ENCODE measurements around the gene VWA3A.
"Not testable (repeated sequence)": the region's sequence is repeated elsewhere in the genome, so short reads cannot be mapped to it uniquely, and the experiment has no call there.

The VWA3A gene

DNA sequence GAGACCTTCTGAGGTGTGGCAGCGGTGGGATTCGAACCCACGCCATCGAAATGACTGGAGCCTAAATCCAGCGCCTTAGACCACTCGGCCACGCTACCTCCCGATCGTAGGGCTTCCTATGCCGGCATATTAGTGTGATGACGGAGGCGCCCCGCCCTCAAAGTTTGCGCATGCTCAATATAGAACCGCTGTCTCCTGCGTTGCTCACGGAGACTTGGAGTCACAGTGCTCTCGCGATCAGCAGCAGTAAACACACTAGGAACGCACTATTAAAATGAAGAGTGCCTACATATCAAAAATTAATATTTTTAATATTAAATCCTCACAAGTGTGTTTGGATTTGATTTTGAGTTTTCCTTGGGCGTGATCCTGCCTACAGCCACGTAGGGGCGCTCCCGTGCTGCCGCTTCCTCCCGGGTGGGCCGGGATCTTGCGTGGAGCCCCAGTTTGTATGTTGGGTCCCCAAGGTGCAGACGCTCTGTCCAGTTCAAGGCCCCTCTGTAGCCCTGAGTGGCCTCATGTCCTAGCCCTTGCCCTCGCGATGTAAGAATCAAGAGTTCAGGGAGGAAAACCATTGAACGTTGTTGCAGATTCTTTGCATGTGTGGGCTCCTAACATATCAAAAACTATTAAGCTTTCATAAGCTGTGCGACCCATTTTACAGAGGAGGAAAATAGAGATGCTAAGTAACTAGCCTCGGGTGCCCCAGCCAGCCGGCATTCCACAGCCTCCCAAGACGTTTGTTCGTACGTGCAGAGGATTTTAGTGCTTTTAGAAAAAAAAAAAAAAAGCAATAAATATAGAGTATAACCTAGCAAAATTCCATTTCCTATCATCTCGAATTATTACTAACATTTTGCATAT is 103.6 kb downstream of the VWA3A start:
- no peak overlapping the region for H3K27ac ChIP-seq (ENCODE audit: low read depth, low read length)

DNA sequence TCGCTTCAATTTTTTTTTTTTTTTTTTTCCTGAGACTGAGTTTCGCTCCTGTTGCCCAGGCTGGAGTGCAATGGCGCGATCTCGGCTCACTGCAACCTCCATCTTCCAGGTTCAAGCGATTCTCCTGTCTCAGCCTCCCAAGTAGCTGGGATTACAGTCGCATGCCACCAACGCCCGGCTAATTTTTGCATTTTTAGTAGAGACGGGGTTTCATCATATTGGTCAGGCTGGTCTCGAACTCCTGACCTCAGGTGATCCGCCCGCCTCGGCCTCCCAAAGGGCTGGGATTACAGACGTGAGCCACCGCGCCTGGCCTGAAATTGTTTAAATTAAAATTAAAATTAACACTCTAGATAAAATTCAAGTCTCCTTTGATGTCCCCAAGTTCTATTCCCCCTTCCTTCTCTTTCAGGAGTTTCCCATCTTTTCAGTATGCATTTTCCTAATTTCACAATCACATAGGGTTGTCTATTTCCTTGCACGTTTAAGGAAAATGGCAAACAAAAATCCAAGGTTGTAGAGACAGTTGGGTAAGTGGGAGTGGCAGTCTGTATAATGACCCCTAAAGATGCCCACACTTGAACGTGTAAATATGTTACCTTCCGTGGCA is 104.3 kb downstream of the VWA3A start:
- H3K36me3 ChIP-seq (ENCODE audit: control insufficient read depth, insufficient read depth, low read length); H2BK15ac ChIP-seq (replicated peaks; ENCODE audit: low read depth); H3K56ac ChIP-seq (ENCODE audit: low read length); H3K4me3 ChIP-seq (ENCODE audit: low read length); H4K8ac ChIP-seq (ENCODE audit: low read depth, low read length); H2BK5ac ChIP-seq (ENCODE audit: low read length); H3K27ac ChIP-seq (ENCODE audit: low read depth, low read length); H3K18ac ChIP-seq (ENCODE audit: low read length); H3K79me2 ChIP-seq (ENCODE audit: control insufficient read depth, insufficient read depth, low read length); H3K4me1 ChIP-seq (ENCODE audit: control insufficient read depth, low read depth, low read length); H2AK5ac ChIP-seq (ENCODE audit: low read length); H3K23ac ChIP-seq (ENCODE audit: low read length); H2BK120ac ChIP-seq (ENCODE audit: low read depth, low read length); H3K9ac ChIP-seq (ENCODE audit: low read length); DNase-seq; H3K4me2 ChIP-seq (ENCODE audit: low read length); H3K4ac ChIP-seq (ENCODE audit: low read depth, low read length); H3K27me3 ChIP-seq (ENCODE audit: insufficient read depth, low read length, poor library complexity); H3K79me1 ChIP-seq (ENCODE audit: low read length); H4K5ac ChIP-seq (ENCODE audit: low read length): not testable (repeated sequence)
- WGBS (ENCODE audit: extremely low coverage, insufficient coverage, low lambda C conversion rate), result no CpG with 5 or more reads among the region's 20 CpGs

More for the DNA sequence above, 103.6 kb downstream of the VWA3A start:
- Histone ChIP-seq H2BK120ac (ENCODE audit: low read depth, low read length) (no peak overlapping the region), H3K23ac (ENCODE audit: low read length) (no peak overlapping the region), H4K5ac (ENCODE audit: low read length) (no peak overlapping the region), H3K27me3 (ENCODE audit: insufficient read depth, low read length, poor library complexity) (no peaks in the 10 kb centered on the region), H3K79me1 (ENCODE audit: low read length) (no peaks in the 10 kb centered on the region), H2BK5ac (ENCODE audit: low read length) (no peak overlapping the region), H3K4me2 (ENCODE audit: low read length) (peak overlapping the region; percentile 93), H3K4ac (ENCODE audit: low read depth, low read length) (no peak overlapping the region), H3K79me2 (ENCODE audit: control insufficient read depth, insufficient read depth, low read length) (no peaks in the 10 kb centered on the region), H2AK5ac (ENCODE audit: low read length) (no peak overlapping the region), H3K36me3 (ENCODE audit: control insufficient read depth, insufficient read depth, low read length) (no peaks in the 10 kb centered on the region), H3K18ac (ENCODE audit: low read length) (no peak overlapping the region), H4K8ac (ENCODE audit: low read depth, low read length) (no peak overlapping the region), H3K56ac (ENCODE audit: low read length) (peak overlapping the region; percentile 89), H3K4me1 (ENCODE audit: control insufficient read depth, low read depth, low read length) (no peaks in the 10 kb centered on the region), H3K4me3 (ENCODE audit: low read length) (peak overlapping the region; percentile 82), H2BK15ac (replicated peaks; ENCODE audit: low read depth) (no peak overlapping the region), H3K9ac (ENCODE audit: low read length) (peak overlapping the region; percentile 76)
- no CpG with 5 or more reads among the region's 39 CpGs for WGBS (ENCODE audit: extremely low coverage, insufficient coverage, low lambda C conversion rate)
- peak; percentile 92 for DNase-seq

DNA sequence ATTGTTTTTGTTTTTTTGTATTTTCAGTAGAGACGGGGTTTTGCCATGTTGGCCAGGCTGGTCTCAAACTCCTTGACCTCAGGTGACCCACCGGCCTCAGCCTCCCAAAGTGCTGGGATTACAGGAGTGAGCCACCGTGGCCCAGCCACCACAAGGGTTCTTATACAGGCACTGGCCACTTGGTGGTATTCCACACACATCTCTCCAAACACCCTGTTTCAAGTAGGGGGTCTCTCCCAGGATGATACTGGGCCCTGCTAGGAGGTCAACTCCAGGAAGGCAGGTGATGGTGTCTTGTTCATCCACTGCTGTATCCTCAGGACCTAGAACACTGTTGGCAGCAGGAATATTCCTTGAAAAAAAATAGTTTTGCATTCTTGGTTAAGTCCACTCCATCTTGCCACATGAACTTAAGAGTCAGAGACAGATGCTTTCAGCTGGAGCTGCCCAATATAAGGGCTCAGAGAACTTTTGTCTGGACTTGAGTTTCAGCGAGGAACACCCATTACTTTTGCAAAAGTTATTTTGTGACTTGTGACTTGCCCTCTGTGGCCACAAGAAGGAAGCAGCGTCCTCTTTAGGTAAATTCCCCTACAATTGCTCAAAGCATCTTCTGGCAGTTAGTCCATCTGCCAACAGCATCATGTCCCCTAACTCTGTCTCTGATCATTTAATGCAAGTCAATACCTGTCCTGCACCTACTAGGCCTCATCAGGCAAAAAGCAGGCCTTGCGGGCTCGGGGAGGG is 106.4 kb downstream of the VWA3A start:
- Histone ChIP-seq H2BK15ac (replicated peaks; ENCODE audit: low read depth) (no peak overlapping the region), H3K4me2 (ENCODE audit: low read length) (no peak overlapping the region), H3K56ac (ENCODE audit: low read length) (no peak overlapping the region), H2AK5ac (ENCODE audit: low read length) (no peak overlapping the region), H4K8ac (ENCODE audit: low read depth, low read length) (no peak overlapping the region), H3K9ac (ENCODE audit: low read length) (no peak overlapping the region), H2BK5ac (ENCODE audit: low read length) (no peak overlapping the region), H3K27ac (ENCODE audit: low read depth, low read length) (no peak overlapping the region), H3K18ac (ENCODE audit: low read length) (no peak overlapping the region), H3K4me1 (ENCODE audit: control insufficient read depth, low read depth, low read length) (no peaks in the 10 kb centered on the region), H3K4ac (ENCODE audit: low read depth, low read length) (no peak overlapping the region), H3K23ac (ENCODE audit: low read length) (no peak overlapping the region), H2BK120ac (ENCODE audit: low read depth, low read length) (no peak overlapping the region), H3K79me1 (ENCODE audit: low read length) (no peaks in the 10 kb centered on the region), H4K5ac (ENCODE audit: low read length) (no peak overlapping the region), H3K79me2 (ENCODE audit: control insufficient read depth, insufficient read depth, low read length) (no peaks in the 10 kb centered on the region), H3K36me3 (ENCODE audit: control insufficient read depth, insufficient read depth, low read length) (no peaks in the 10 kb centered on the region), H3K27me3 (ENCODE audit: insufficient read depth, low read length, poor library complexity) (no peaks in the 10 kb centered on the region), H3K4me3 (ENCODE audit: low read length) (no peak overlapping the region)
- no CpG with 5 or more reads among the region's 7 CpGs for WGBS (ENCODE audit: extremely low coverage, insufficient coverage, low lambda C conversion rate)
- no peak for DNase-seq

DNA sequence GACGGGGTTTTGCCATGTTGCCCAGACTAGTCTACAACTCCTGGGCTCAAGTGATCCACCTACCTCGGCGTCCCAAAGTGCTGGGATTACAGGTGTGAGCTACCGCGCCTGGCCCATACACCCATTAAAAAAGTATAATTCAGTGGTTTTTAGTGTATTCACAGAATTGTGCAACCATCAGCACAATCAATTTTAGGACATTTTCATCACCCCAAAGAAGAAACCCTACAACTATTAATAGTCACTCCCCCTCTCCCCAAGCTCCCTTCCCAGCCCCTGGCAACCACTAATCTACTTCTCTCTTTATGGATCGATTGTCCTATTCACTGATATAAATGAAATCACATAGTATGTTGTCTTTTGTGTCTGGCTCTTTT is 109.9 kb downstream of the VWA3A start:
- Histone ChIP-seq H4K5ac (ENCODE audit: low read length) (no peak overlapping the region), H4K8ac (ENCODE audit: low read depth, low read length) (no peak overlapping the region), H3K4me3 (ENCODE audit: low read length) (no peak overlapping the region), H2BK15ac (replicated peaks; ENCODE audit: low read depth) (no peak overlapping the region), H3K18ac (ENCODE audit: low read length) (no peak overlapping the region), H3K4ac (ENCODE audit: low read depth, low read length) (no peak overlapping the region), H2AK5ac (ENCODE audit: low read length) (no peak overlapping the region), H2BK120ac (ENCODE audit: low read depth, low read length) (no peak overlapping the region), H2BK5ac (ENCODE audit: low read length) (no peak overlapping the region), H3K56ac (ENCODE audit: low read length) (no peak overlapping the region), H3K79me2 (ENCODE audit: control insufficient read depth, insufficient read depth, low read length) (no peaks in the 10 kb centered on the region), H3K4me1 (ENCODE audit: control insufficient read depth, low read depth, low read length) (no peaks in the 10 kb centered on the region), H3K79me1 (ENCODE audit: low read length) (no peaks in the 10 kb centered on the region), H3K9ac (ENCODE audit: low read length) (no peak overlapping the region), H3K4me2 (ENCODE audit: low read length) (no peak overlapping the region), H3K23ac (ENCODE audit: low read length) (no peak overlapping the region), H3K27ac (ENCODE audit: low read depth, low read length) (no peak overlapping the region), H3K36me3 (ENCODE audit: control insufficient read depth, insufficient read depth, low read length) (no peaks in the 10 kb centered on the region), H3K27me3 (ENCODE audit: insufficient read depth, low read length, poor library complexity) (no peaks in the 10 kb centered on the region)
- no CpG with 5 or more reads among the region's 6 CpGs for WGBS (ENCODE audit: extremely low coverage, insufficient coverage, low lambda C conversion rate)
- DNase-seq, result no peak

- Histone ChIP-seq H3K79me2 (ENCODE audit: control insufficient read depth, insufficient read depth, low read length) (no peaks in the 10 kb centered on the region), H2BK5ac (ENCODE audit: low read length) (no peak overlapping the region), H3K18ac (ENCODE audit: low read length) (no peak overlapping the region), H3K4ac (ENCODE audit: low read depth, low read length) (no peak overlapping the region), H4K8ac (ENCODE audit: low read depth, low read length) (no peak overlapping the region), H3K27me3 (ENCODE audit: insufficient read depth, low read length, poor library complexity) (no peaks in the 10 kb centered on the region), H3K23ac (ENCODE audit: low read length) (no peak overlapping the region), H2AK5ac (ENCODE audit: low read length) (no peak overlapping the region), H3K27ac (ENCODE audit: low read depth, low read length) (no peak overlapping the region), H3K4me2 (ENCODE audit: low read length) (no peak overlapping the region), H3K4me3 (ENCODE audit: low read length) (no peak overlapping the region), H2BK15ac (replicated peaks; ENCODE audit: low read depth) (no peak overlapping the region), H3K79me1 (ENCODE audit: low read length) (peaks cover 5% of the 10 kb centered on the region), H2BK120ac (ENCODE audit: low read depth, low read length) (no peak overlapping the region), H3K56ac (ENCODE audit: low read length) (no peak overlapping the region), H3K36me3 (ENCODE audit: control insufficient read depth, insufficient read depth, low read length) (no peaks in the 10 kb centered on the region), H4K5ac (ENCODE audit: low read length) (no peak overlapping the region), H3K9ac (ENCODE audit: low read length) (no peak overlapping the region), H3K4me1 (ENCODE audit: control insufficient read depth, low read depth, low read length) (no peaks in the 10 kb centered on the region)
- WGBS (ENCODE audit: extremely low coverage, insufficient coverage, low lambda C conversion rate), result no CpG with 5 or more reads among the region's 5 CpGs
- DNase-seq, result no peak
Observed at GRCh38 chr16:22203091-22203490, 110.8 kb downstream of the VWA3A start.

Data from mesendoderm (in vitro differentiated cells).